Endothelial cell of umbilical vein (primary cell): ENCODE data around the gene EXOC6B. TPM values are rescaled to one million over a fixed set of nuclear protein-coding genes. Genes with fewer than 3 reads are reported as not detected.

Experiments used
- BruUV-seq: library from RNA; stranded (reverse); fragments of 400-500 nt; replicated peaks from 2 replicates; lab custom pipeline; 2021; lab: Mats Ljungman, UMichigan
- CTCF ChIA-PET: fragments of 300-600, 350-600 bp; sonication (Branson Sonifier 250); formaldehyde crosslinking; loops from one replicate; lab custom pipeline; 2021; ENCODE audit warnings: antibody characterized with exemption, inconsistent platforms; lab: Charles Lee
- POLR2A ChIA-PET: fragments of 300-600, 350-600 bp; sonication (Branson Sonifier 250); formaldehyde crosslinking; loops from one replicate; lab custom pipeline; 2021; ENCODE audit warnings: antibody characterized with exemption, inconsistent platforms; lab: Charles Lee
- DNase-seq: peaks from one replicate; pipeline ENCODE4 v3.0.0-alpha.2; 2011; ENCODE audit warnings: low read depth, low spot score
- FAIRE-seq: peaks from 2 replicates; lab custom pipeline; 2011; peaks lifted over from hg19 to GRCh38; lab: Jason Lieb, UNC
- H2AFZ ChIP-seq: 2 replicates; pipeline ENCODE4 v1.6.0; 2012; ENCODE audit warnings: low read depth, low read length, control low read depth, inconsistent platforms
- H3K27ac ChIP-seq: 2 replicates; pipeline ENCODE4 v1.5.1; 2011; ENCODE audit warnings: low read depth, mild to moderate bottlenecking, control low read depth, low read length, moderate library complexity; ENCODE audit not compliant: insufficient read depth
- H3K27me3 ChIP-seq, 2 experiments: 2 replicates each; pipeline versions ENCODE4 v1.6.0 to v1.6.1; 2011; ENCODE audit warnings: low read length in 2 of 2, mixed read lengths in 1 of 2; ENCODE audit not compliant: control insufficient read depth in 2 of 2, insufficient read depth in 2 of 2
- H3K36me3 ChIP-seq, 2 experiments: 2 replicates in 1 of 2; 3 replicates in 1 of 2; pipeline ENCODE4 v1.5.1; 2011; ENCODE audit warnings: low read length in 2 of 2, mild to moderate bottlenecking in 1 of 2, moderate library complexity in 1 of 2; ENCODE audit not compliant: control insufficient read depth in 2 of 2, insufficient read depth in 2 of 2; ENCODE audit errors: extremely low read depth in 1 of 2
- H3K4me1 ChIP-seq: 3 replicates; pipeline ENCODE4 v1.5.1; 2011; ENCODE audit warnings: mild to moderate bottlenecking, low read length; ENCODE audit not compliant: control insufficient read depth, insufficient read depth; ENCODE audit errors: extremely low read depth
- H3K4me2 ChIP-seq: 2 replicates; pipeline ENCODE4 v1.6.1; 2011; ENCODE audit warnings: low read length, control low read depth, mixed read lengths; ENCODE audit not compliant: insufficient read depth
- H3K4me3 ChIP-seq, 3 experiments: fragments of 200-600 bp in 1 of 3; sonication (generic), shearing (Covaris generic) in 1 of 3; replicated peaks in 1 of 3; 2 replicates each; pipeline ENCODE4 v1.5.1; 2011 to 2016; ENCODE audit warnings: control low read depth in 3 of 3, low read length in 3 of 3, mild to moderate bottlenecking in 2 of 3, inconsistent platforms in 1 of 3, low read depth in 1 of 3, moderate library complexity in 1 of 3; ENCODE audit not compliant: insufficient read depth in 1 of 3
- H3K79me2 ChIP-seq: 2 replicates; pipeline ENCODE4 v1.6.0; 2012; ENCODE audit warnings: low read length, inconsistent platforms; ENCODE audit not compliant: control insufficient read depth, insufficient read depth
- H3K9ac ChIP-seq: replicated peaks from 2 replicates; pipeline ENCODE3; 2011; ENCODE audit warnings: low read length, control low read depth; ENCODE audit not compliant: insufficient read depth; ENCODE audit errors: extremely low read depth
- H3K9me1 ChIP-seq: replicated peaks from 3 replicates; pipeline ENCODE4 v1.6.0; 2011; ENCODE audit warnings: mild to moderate bottlenecking, low read length; ENCODE audit not compliant: control insufficient read depth, insufficient read depth; ENCODE audit errors: extremely low read depth
- H3K9me3 ChIP-seq: replicated peaks from 2 replicates; pipeline ENCODE4 v1.5.1; 2012; ENCODE audit warnings: low read length, inconsistent platforms; ENCODE audit not compliant: control insufficient read depth, insufficient read depth
- H4K20me1 ChIP-seq: replicated peaks from 2 replicates; pipeline ENCODE3; 2011; ENCODE audit warnings: mild to moderate bottlenecking, low read length; ENCODE audit not compliant: control insufficient read depth, insufficient read depth; ENCODE audit errors: extremely low read depth
- CTCF ChIP-seq, 2 donors: IDR thresholded peaks; 1 replicate in 1 of 2; 2 replicates in 1 of 2; pipeline ENCODE4 v1.5.1; 2011; ENCODE audit warnings: low read length in 2 of 2, mild to moderate bottlenecking in 2 of 2, moderate library complexity in 2 of 2, control low read depth in 1 of 2, inconsistent platforms in 1 of 2, low read depth in 1 of 2; ENCODE audit not compliant: insufficient read depth in 1 of 2; ENCODE audit errors: extremely low read depth in 1 of 2
- EZH2 ChIP-seq: IDR thresholded peaks from 2 replicates; pipeline ENCODE4 v1.6.1; 2012; ENCODE audit warnings: borderline replicate concordance, low read depth, mild to moderate bottlenecking, moderate library complexity, low read length, inconsistent platforms; ENCODE audit not compliant: severe bottlenecking
- FOS ChIP-seq: IDR thresholded peaks from 2 replicates; pipeline ENCODE4 v1.6.1; 2011; ENCODE audit warnings: mild to moderate bottlenecking, low read length, moderate library complexity, borderline replicate concordance; ENCODE audit not compliant: insufficient read depth
- GATA2 ChIP-seq: IDR thresholded peaks from 2 replicates; pipeline ENCODE4 v1.7.0; 2011; ENCODE audit warnings: low read depth, mild to moderate bottlenecking, moderate library complexity, mixed read lengths, low read length; ENCODE audit not compliant: insufficient read length, insufficient read depth
- JUN ChIP-seq: IDR thresholded peaks from 2 replicates; pipeline ENCODE4 v1.6.1; 2011; ENCODE audit warnings: borderline replicate concordance, low read depth; ENCODE audit not compliant: insufficient read length, insufficient read depth
- MAX ChIP-seq: IDR thresholded peaks from 2 replicates; pipeline ENCODE4 v1.6.1; 2011; ENCODE audit not compliant: insufficient read depth, insufficient read length
- MYC ChIP-seq: IDR thresholded peaks from one replicate; pipeline ENCODE4 v1.6.1; 2011; ENCODE audit warnings: mild to moderate bottlenecking, low read depth, low read length
- POLR2A ChIP-seq: IDR thresholded peaks from 2 replicates; pipeline ENCODE4 v1.6.1; 2012; ENCODE audit warnings: low read depth, mild to moderate bottlenecking, control low read depth, low read length
- POLR2AphosphoS5 ChIP-seq: IDR thresholded peaks from 2 replicates; pipeline ENCODE4 v1.6.1; 2012; ENCODE audit warnings: low read depth, mild to moderate bottlenecking, control low read depth, low read length, moderate library complexity; ENCODE audit not compliant: insufficient read depth
- dilution Hi-C: fragments of 300-500 bp; cut with MboI; formaldehyde crosslinking; loops from one replicate; pipeline ENCODE4 v1.15.0; 2019; ENCODE audit warnings: low sequenced_read_pairs; ENCODE audit not compliant: extremely low pct_ligation_motif_present
- intact Hi-C: fragments of 100-400 bp; cut with micrococcal nuclease; formaldehyde crosslinking; loops from one replicate; pipeline ENCODE4 v1.10.0; 2022
- polyA plus RNA-seq, 4 experiments: library from polyadenylated mRNA; depleted of rRNA in 3 of 4; stranded (reverse) in 3 of 4; unstranded in 1 of 4; fragments of >200 nt; gene quantifications; 2 replicates each; pipeline versions ENCODE4 v1.2.1 to v1.2.3, GENCODE V29; 2011 to 2012; ENCODE audit warnings: missing spikeins in 1 of 4
- total RNA-seq: library from RNA; stranded (reverse); gene quantifications from 2 replicates; pipeline ENCODE4 v1.2.3, GENCODE V29; 2021

The EXOC6B gene
- total and polyA plus RNA-seq, 2 donors (not counting 3 experiments of a cell fraction or from before 2014, with no cell fraction given) = 10.8 to 34.8 TPM

- dilution Hi-C loops = no loop called here
- Histone ChIP-seq H3K4me3 (no peak overlapping the region), H3K9me3 (no peaks in the 10 kb centered on the region), H3K27me3 (peaks cover 7 to 16% of the 10 kb centered on the region in 2 experiments), H3K36me3 (no peaks in the 10 kb centered on the region), H3K4me2 (no peak overlapping the region), H4K20me1 (no peaks in the 10 kb centered on the region), H3K79me2 (no peaks in the 10 kb centered on the region), H3K9me1 (no peaks in the 10 kb centered on the region), H3K27ac (no peak overlapping the region), H3K9ac (no peak overlapping the region), H2AFZ (no peak overlapping the region), H3K4me1 (no peaks in the 10 kb centered on the region)
- POLR2A ChIA-PET = no interaction called here
- no TSS peak for BruUV-seq
- TF ChIP-seq JUN = no peak
- no peak for TF ChIP-seq POLR2AphosphoS5
- TF ChIP-seq POLR2A = no peak
- no peak for TF ChIP-seq MAX
- no peak for TF ChIP-seq EZH2
- TF ChIP-seq CTCF (IDR thresholded peaks at IDR 0.05; ENCODE audit: extremely low read depth in 1 of 2, insufficient read depth in 1 of 2, low read depth in 1 of 2, low read length in 2 of 2) = no peak
- TF ChIP-seq GATA2 = no peak
- TF ChIP-seq FOS = no peak
- TF ChIP-seq MYC = no peak
- no peak for DNase-seq
- CTCF ChIA-PET = interaction anchor here (1.3 kb wide), 1 partner anchor 70 kb away, joined by 3 read pairs; no protein-coding TSS in a partner anchor
- intact Hi-C loops = no loop called here
- no peak for FAIRE-seq
Measured at GRCh38 chr2:72840066-72840465, 14.2 kb upstream of the EXOC6B start.
